ENCODE measurements around the gene PCDH1. TPM values are rescaled to one million over a fixed set of nuclear protein-coding genes. Genes with fewer than 3 reads are reported as not detected.
A peak's percentile ranks its signal among the peaks of the same experiment; 100 is the strongest.

PCDH1 gene
- polyA plus RNA-seq, 1 donor = 29.4 TPM

DNA sequence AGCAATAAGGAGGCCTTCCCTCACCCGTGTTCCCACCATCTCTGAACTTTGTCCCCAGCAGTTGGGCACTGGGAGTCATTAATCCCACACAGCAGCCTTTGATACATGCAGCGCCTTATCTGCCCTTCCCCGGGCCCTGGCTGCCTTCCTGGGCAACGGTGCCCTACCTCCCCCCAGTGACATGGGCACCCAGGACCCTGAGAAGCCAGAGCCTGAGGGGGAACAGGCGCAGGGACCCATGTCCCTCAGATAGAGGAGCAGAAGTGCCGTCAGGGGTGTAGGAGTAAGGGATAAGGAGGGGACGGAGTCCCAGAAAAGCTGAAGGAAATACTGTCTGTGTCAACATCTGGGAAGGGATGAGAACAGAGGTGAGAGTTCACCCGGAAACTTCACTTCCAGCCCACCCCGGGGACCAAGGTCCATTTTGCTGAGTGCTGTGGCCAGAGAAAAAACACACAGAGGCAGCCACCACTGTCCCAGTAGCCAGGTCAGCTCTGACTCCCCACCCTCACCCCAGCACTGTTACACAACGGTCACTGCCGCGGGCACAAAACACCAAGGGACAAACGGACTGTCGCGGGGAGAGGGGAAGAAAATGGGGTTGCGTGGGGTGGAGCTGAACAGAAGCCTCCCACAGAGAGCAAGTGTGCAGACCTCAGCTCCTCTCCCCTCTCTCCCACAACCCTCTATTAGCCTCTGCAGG, 3.8 kb downstream of the PCDH1 start:
- DNase-seq = peak; percentile 88 to 98
- Histone ChIP-seq H3K4me1 (ENCODE audit: control insufficient read depth, insufficient read depth, low read length) (peaks cover 55% of the 10 kb centered on the region), H3K27ac (ENCODE audit: low read length) (peak overlapping the region; percentile 93), H3K9me3 (ENCODE audit: control insufficient read depth, low read depth, low read length) (no peaks in the 10 kb centered on the region), H3K27me3 (ENCODE audit: control insufficient read depth, insufficient read depth, low read length) (peaks cover 29% of the 10 kb centered on the region), H3K36me3 (ENCODE audit: control insufficient read depth, insufficient read depth, low read length) (no peaks in the 10 kb centered on the region), H3K4me3 (ENCODE audit: low read length) (peak overlapping the region; percentile 75)
- WGBS (ENCODE audit: insufficient coverage, low lambda C conversion rate) = no CpG with 5 or more reads among the region's 16 CpGs

DNA sequence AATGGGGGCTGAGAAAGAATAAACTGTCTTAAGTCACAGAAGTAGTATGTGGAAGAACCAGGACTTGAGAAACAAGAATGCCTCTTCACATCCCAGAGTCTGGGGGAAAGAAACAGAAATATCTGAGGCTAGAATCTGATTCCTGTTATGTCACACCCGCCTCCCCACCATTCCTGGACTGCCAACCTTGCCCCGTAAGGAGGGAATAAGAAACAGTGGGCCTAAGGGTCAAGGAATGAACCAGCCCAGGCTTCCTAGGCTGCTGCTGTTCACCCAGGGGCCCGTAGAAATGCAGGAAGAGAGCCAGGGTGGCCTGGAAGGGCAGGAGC, 4.3 kb downstream of the PCDH1 start:
- H3K36me3 ChIP-seq (ENCODE audit: control insufficient read depth, insufficient read depth, low read length) = peaks cover 3% of the 10 kb centered on the region
- WGBS (ENCODE audit: insufficient coverage, low lambda C conversion rate) = no CpG with 5 or more reads among the region's 3 CpGs
- H3K27ac ChIP-seq (ENCODE audit: low read length) = peak overlapping the region; percentile 93
- no peak for DNase-seq
- H3K9me3 ChIP-seq (ENCODE audit: control insufficient read depth, low read depth, low read length) = no peaks in the 10 kb centered on the region
- H3K4me3 ChIP-seq (ENCODE audit: low read length) = no peak overlapping the region
- H3K4me1 ChIP-seq (ENCODE audit: control insufficient read depth, insufficient read depth, low read length) = peaks cover 60% of the 10 kb centered on the region
- H3K27me3 ChIP-seq (ENCODE audit: control insufficient read depth, insufficient read depth, low read length) = peaks cover 27% of the 10 kb centered on the region

- H3K9me3 ChIP-seq (ENCODE audit: control insufficient read depth, low read depth, low read length) = no peaks in the 10 kb centered on the region
- no CpG with 5 or more reads among the region's 15 CpGs for WGBS (ENCODE audit: insufficient coverage, low lambda C conversion rate)
- H3K4me3 ChIP-seq (ENCODE audit: low read length) = no peak overlapping the region
- peak overlapping the region; percentile 55 for H3K27ac ChIP-seq (ENCODE audit: low read length)
- H3K27me3 ChIP-seq (ENCODE audit: control insufficient read depth, insufficient read depth, low read length) = peaks cover 25% of the 10 kb centered on the region
- H3K4me1 ChIP-seq (ENCODE audit: control insufficient read depth, insufficient read depth, low read length) = peaks cover 64% of the 10 kb centered on the region
- peak in 1 of 2 donors; percentile 3 for DNase-seq
- H3K36me3 ChIP-seq (ENCODE audit: control insufficient read depth, insufficient read depth, low read length) = peaks cover 15% of the 10 kb centered on the region
Observed at GRCh38 chr5:141872496-141873356, 5.5 kb downstream of the PCDH1 start.

DNA sequence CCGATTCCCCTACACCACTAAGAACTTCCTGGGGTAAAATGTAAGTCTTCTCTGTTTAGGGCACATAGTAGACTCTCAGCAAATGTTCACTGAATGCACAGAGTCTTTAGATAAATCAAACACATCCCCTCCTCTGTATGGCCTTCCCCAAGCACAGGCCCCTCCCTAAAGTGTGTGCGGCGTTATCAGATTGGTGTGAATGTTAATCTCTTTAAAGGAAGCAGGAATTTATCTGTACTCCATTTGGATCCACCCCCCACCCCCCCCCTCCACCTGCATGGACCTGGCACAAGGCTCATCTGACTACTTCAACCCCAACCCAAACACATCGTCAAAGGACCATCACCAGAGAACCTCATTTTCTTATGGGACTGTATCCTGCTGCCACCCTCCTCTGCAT, 6.3 kb downstream of the PCDH1 start:
- H3K27me3 ChIP-seq (ENCODE audit: control insufficient read depth, insufficient read depth, low read length) = peaks cover 17% of the 10 kb centered on the region
- peaks cover 72% of the 10 kb centered on the region for H3K4me1 ChIP-seq (ENCODE audit: control insufficient read depth, insufficient read depth, low read length)
- WGBS (ENCODE audit: insufficient coverage, low lambda C conversion rate) = no CpG with 5 or more reads among the region's 4 CpGs
- H3K9me3 ChIP-seq (ENCODE audit: control insufficient read depth, low read depth, low read length) = no peaks in the 10 kb centered on the region
- no peak overlapping the region for H3K4me3 ChIP-seq (ENCODE audit: low read length)
- H3K27ac ChIP-seq (ENCODE audit: low read length) = no peak overlapping the region
- DNase-seq = no peak
- H3K36me3 ChIP-seq (ENCODE audit: control insufficient read depth, insufficient read depth, low read length) = peaks cover 17% of the 10 kb centered on the region

DNA sequence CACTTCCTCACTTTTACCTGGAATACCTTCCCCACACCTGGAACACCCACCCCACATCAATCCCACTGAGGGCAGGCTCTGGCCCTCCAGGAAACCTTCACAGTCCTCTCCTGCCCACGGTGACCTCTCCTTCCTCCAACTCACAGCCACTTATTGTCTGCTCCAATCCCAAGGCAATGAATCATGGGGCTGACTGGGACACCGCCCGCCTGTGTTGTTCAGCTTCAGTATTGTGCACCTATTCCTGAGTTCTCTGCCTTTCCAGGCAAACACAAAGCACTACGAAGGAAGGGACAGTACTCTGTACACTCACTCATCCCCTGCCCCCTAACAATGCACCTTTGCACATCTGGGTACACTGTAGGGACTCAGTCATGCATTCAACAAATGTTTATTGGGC, 7.3 kb downstream of the PCDH1 start:
- H3K4me3 ChIP-seq (ENCODE audit: low read length) = no peak overlapping the region
- DNase-seq = peak in 1 of 2 donors; percentile 46
- H3K36me3 ChIP-seq (ENCODE audit: control insufficient read depth, insufficient read depth, low read length) = peaks cover 23% of the 10 kb centered on the region
- H3K27me3 ChIP-seq (ENCODE audit: control insufficient read depth, insufficient read depth, low read length) = peaks cover 8% of the 10 kb centered on the region
- peaks cover 81% of the 10 kb centered on the region for H3K4me1 ChIP-seq (ENCODE audit: control insufficient read depth, insufficient read depth, low read length)
- no peaks in the 10 kb centered on the region for H3K9me3 ChIP-seq (ENCODE audit: control insufficient read depth, low read depth, low read length)
- WGBS (ENCODE audit: insufficient coverage, low lambda C conversion rate) = no CpG with 5 or more reads among the region's 4 CpGs
- H3K27ac ChIP-seq (ENCODE audit: low read length) = no peak overlapping the region

DNA sequence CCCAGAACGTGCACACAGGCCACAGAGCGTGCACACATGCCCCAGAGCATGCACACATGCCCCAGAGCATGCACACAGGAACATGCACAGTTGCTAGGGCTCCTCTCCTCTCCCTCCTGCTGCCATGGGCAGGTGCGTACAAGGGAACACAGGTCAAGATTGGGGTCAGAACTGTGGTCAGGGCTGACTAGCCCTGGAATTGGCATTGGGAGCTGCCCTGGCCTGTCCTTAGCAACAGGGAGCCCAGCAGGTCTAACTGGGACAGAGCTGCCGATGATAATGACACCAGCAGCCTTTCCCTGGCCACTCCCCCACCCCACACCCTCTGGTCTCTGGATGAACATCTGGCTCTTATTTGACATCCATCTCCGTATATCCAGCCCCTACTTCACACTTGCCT, 8.0 kb downstream of the PCDH1 start:
- Histone ChIP-seq H3K36me3 (ENCODE audit: control insufficient read depth, insufficient read depth, low read length) (peaks cover 30% of the 10 kb centered on the region), H3K27me3 (ENCODE audit: control insufficient read depth, insufficient read depth, low read length) (peaks cover 2% of the 10 kb centered on the region), H3K9me3 (ENCODE audit: control insufficient read depth, low read depth, low read length) (no peaks in the 10 kb centered on the region), H3K4me1 (ENCODE audit: control insufficient read depth, insufficient read depth, low read length) (peaks cover 76% of the 10 kb centered on the region), H3K4me3 (ENCODE audit: low read length) (no peak overlapping the region), H3K27ac (ENCODE audit: low read length) (peak overlapping the region; percentile 45)
- no CpG with 5 or more reads among the region's 5 CpGs for WGBS (ENCODE audit: insufficient coverage, low lambda C conversion rate)
- no peak for DNase-seq

GRCh38 chr5:141869514-141869913, 8.7 kb downstream of the PCDH1 start:
- H3K27me3 ChIP-seq (ENCODE audit: control insufficient read depth, insufficient read depth, low read length) = no peaks in the 10 kb centered on the region
- peak in 1 of 2 donors; percentile 77 for DNase-seq
- H3K27ac ChIP-seq (ENCODE audit: low read length) = peak overlapping the region; percentile 45
- H3K9me3 ChIP-seq (ENCODE audit: control insufficient read depth, low read depth, low read length) = no peaks in the 10 kb centered on the region
- peaks cover 71% of the 10 kb centered on the region for H3K4me1 ChIP-seq (ENCODE audit: control insufficient read depth, insufficient read depth, low read length)
- WGBS (ENCODE audit: insufficient coverage, low lambda C conversion rate) = 20% methylated on average over 1 of the region's 9 CpGs
- peaks cover 37% of the 10 kb centered on the region for H3K36me3 ChIP-seq (ENCODE audit: control insufficient read depth, insufficient read depth, low read length)
- no peak overlapping the region for H3K4me3 ChIP-seq (ENCODE audit: low read length)

- Histone ChIP-seq H3K27ac (ENCODE audit: low read length) (peak overlapping the region; percentile 20), H3K9me3 (ENCODE audit: control insufficient read depth, low read depth, low read length) (no peaks in the 10 kb centered on the region), H3K36me3 (ENCODE audit: control insufficient read depth, insufficient read depth, low read length) (peaks cover 42% of the 10 kb centered on the region), H3K4me3 (ENCODE audit: low read length) (no peak overlapping the region), H3K27me3 (ENCODE audit: control insufficient read depth, insufficient read depth, low read length) (no peaks in the 10 kb centered on the region), H3K4me1 (ENCODE audit: control insufficient read depth, insufficient read depth, low read length) (peaks cover 68% of the 10 kb centered on the region)
- WGBS (ENCODE audit: insufficient coverage, low lambda C conversion rate) = no CpG with 5 or more reads among the region's 14 CpGs
- no peak for DNase-seq
Observed at GRCh38 chr5:141869040-141869439, 9.2 kb downstream of the PCDH1 start.

GRCh38 chr5:141868541-141868940, 9.7 kb downstream of the PCDH1 start:
- Histone ChIP-seq H3K27me3 (ENCODE audit: control insufficient read depth, insufficient read depth, low read length) (no peaks in the 10 kb centered on the region), H3K27ac (ENCODE audit: low read length) (no peak overlapping the region), H3K4me1 (ENCODE audit: control insufficient read depth, insufficient read depth, low read length) (peaks cover 63% of the 10 kb centered on the region), H3K9me3 (ENCODE audit: control insufficient read depth, low read depth, low read length) (no peaks in the 10 kb centered on the region), H3K4me3 (ENCODE audit: low read length) (no peak overlapping the region), H3K36me3 (ENCODE audit: control insufficient read depth, insufficient read depth, low read length) (peaks cover 47% of the 10 kb centered on the region)
- DNase-seq = no peak
- no CpG with 5 or more reads among the region's 16 CpGs for whole genome bisulfite sequencing (ENCODE audit: insufficient coverage, low lambda C conversion rate)

- Histone ChIP-seq H3K27ac (ENCODE audit: low read length) (peak overlapping the region; percentile 71), H3K36me3 (ENCODE audit: control insufficient read depth, insufficient read depth, low read length) (peaks cover 56% of the 10 kb centered on the region)
- no peak for DNase-seq
Observed at GRCh38 chr5:141867651-141868050, 10.6 kb downstream of the PCDH1 start.

More at GRCh38 chr5:141867651-141868050, 10.6 kb downstream of the PCDH1 start:
- Histone ChIP-seq H3K4me3 (ENCODE audit: low read length) (no peak overlapping the region), H3K9me3 (ENCODE audit: control insufficient read depth, low read depth, low read length) (no peaks in the 10 kb centered on the region), H3K27me3 (ENCODE audit: control insufficient read depth, insufficient read depth, low read length) (no peaks in the 10 kb centered on the region), H3K4me1 (ENCODE audit: control insufficient read depth, insufficient read depth, low read length) (peaks cover 56% of the 10 kb centered on the region)
- no CpG with 5 or more reads among the region's 4 CpGs for WGBS (ENCODE audit: insufficient coverage, low lambda C conversion rate)

Data from large intestine (tissue), 3 donors.